ENCODE results near the gene UBE2J2. TPM values are rescaled to one million over a fixed set of nuclear protein-coding genes. Genes with fewer than 3 reads are reported as not detected.

UBE2J2 gene
- total RNA-seq (2014; rRNA removed; shearing (Covaris generic)) (70.2 and 73.5 TPM in 2 replicates), polyA plus RNA-seq (2016; fragmentation: Nextera tagmentation; extraction: Ambion mirVana) (47.1 and 49.5 TPM in 2 replicates)
- long read RNA-seq, transcript UBE2J2-202 (7 exons, 1,733 nt): major isoform, 28 of 37 reads
- long read RNA-seq, partial matches to known transcripts: 2 of 37 reads
- long read RNA-seq, other reads (novel, unspliced or antisense): 2 of 37 reads

DNA sequence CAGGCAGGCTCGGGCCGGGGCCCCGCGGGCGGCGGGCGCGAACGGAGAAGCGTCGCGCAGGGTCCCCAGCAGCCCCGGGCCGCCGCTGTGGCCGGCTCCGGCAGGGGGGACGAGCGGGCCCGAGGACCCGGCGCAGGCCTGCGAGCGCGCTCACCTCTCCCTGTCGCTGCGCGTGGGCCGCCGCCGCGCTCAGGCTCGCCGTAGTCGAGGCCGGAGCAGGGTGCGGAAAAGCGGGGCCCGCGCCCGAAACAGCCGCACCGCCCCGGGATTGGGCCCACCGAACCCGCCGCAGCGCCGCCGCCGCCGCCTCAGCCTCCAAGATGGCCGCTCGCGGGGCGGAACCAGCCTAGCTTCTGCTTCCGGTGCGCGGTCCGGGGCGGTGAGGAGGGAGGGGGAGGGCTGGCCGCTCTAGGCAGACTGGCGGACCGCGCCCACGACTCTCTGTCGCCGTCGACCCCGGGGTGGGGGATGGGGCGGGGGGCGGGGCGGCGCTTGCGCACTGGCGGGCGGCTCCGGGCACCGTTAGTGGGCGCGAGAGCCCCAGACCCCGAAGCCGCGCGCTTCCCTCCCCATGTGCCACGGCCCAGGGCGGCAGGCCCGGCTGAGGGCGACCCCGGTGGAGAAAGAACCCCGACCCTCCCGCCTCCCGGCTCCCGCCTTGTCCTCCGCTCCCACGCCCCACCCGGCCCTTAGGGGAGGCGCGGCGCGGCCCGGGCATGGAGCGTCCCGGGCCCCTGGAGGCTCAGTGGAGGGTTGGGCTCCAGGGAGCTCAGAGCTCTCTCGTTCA lies at the start of gene UBE2J2:
TSS of gene UBE2J2 (minus strand) at position 343 of the 787 bp plus-strand sequence. CDS start 5,862 bp downstream, outside the sequence.
- Mint-ChIP-seq H3K9me3 (peaks cover 3% of the 10 kb centered on the region; the same call in 1 of the 3 replicates), H3K27ac (peak within 1 kb of the TSS; percentile 82), H3K36me3 (ENCODE audit: low read depth) (peaks cover 11% of the 10 kb centered on the region; the same call in 2 of the 3 replicates), H3K27me3 (ENCODE audit: insufficient read depth, low read depth, poor library complexity) (peaks cover 14% of the 10 kb centered on the region), H3K4me3 (peak within 1 kb of the TSS; percentile 88), H3K4me1 (peaks cover 25% of the 10 kb centered on the region)
- peaks cover 18% of the 10 kb centered on the region for H4K20me1 ChIP-seq (replicated peaks; ENCODE audit: insufficient read depth)
- H3K27ac ChIP-seq (ENCODE audit: low read depth): no peak within 1 kb of the TSS
- H3K9me2 ChIP-seq (ENCODE audit: insufficient read depth): no peaks in the 10 kb centered on the region
- peak within 1 kb of the TSS; percentile 90 for H3K4me3 ChIP-seq
- H3K4me1 ChIP-seq (ENCODE audit: insufficient read depth): no peaks in the 10 kb centered on the region; the same call in 1 of the 2 replicates
- ATAC-seq (peak; percentile 90), DNase-seq (ENCODE audit: low spot score) (peak; percentile 96)
- TF ChIP-seq ETS1 (IDR thresholded peaks at IDR 0.05): peak; percentile 88
- peak; percentile 46; the same call in 1 of the 2 replicates for TF ChIP-seq CREB1 (CRISPR knock-in tag; IDR thresholded peaks at IDR 0.05; ENCODE audit: low read depth)
- TF ChIP-seq POLR2AphosphoS5 (IDR thresholded peaks at IDR 0.05; ENCODE audit: low read depth): peak; percentile 72
- TF ChIP-seq STAT1 (IDR thresholded peaks at IDR 0.05; ENCODE audit: unreplicated experiment): no peak
- H2AFZ ChIP-seq: peak within 1 kb of the TSS; percentile 88
- H3K79me2 ChIP-seq (replicated peaks; ENCODE audit: insufficient read depth): peaks cover 40% of the 10 kb centered on the region
- no peaks in the 10 kb centered on the region for H3K27me3 ChIP-seq (ENCODE audit: insufficient read depth)
- H3K36me3 ChIP-seq (ENCODE audit: insufficient read depth): no peaks in the 10 kb centered on the region
- peak within 1 kb of the TSS; percentile 92 for H3K4me2 ChIP-seq
- no peaks in the 10 kb centered on the region for H3F3A ChIP-seq (replicated peaks; ENCODE audit: low read depth)

GRCh38 chr1:1322952-1323351 lies 49.3 kb upstream of the UBE2J2 start:
- Mint-ChIP-seq H3K36me3 (ENCODE audit: low read depth) (peaks cover 30% of the 10 kb centered on the region), H3K4me3 (peak overlapping the region; percentile 85), H3K27ac (no peak overlapping the region), H3K9me3 (no peaks in the 10 kb centered on the region; the same call in 2 of the 3 replicates), H3K27me3 (ENCODE audit: insufficient read depth, low read depth, poor library complexity) (peaks cover 24% of the 10 kb centered on the region), H3K4me1 (peaks cover 11% of the 10 kb centered on the region)
- Histone ChIP-seq H3K27me3 (ENCODE audit: insufficient read depth) (no peaks in the 10 kb centered on the region), H4K20me1 (replicated peaks; ENCODE audit: insufficient read depth) (peaks cover 14% of the 10 kb centered on the region), H3K4me3 (no peak overlapping the region), H3K79me2 (replicated peaks; ENCODE audit: insufficient read depth) (peaks cover 60% of the 10 kb centered on the region), H3K9me2 (ENCODE audit: insufficient read depth) (no peaks in the 10 kb centered on the region), H3K4me2 (no peak overlapping the region), H3F3A (replicated peaks; ENCODE audit: low read depth) (peaks cover 6% of the 10 kb centered on the region; the same call in 1 of the 2 replicates), H2AFZ (no peak overlapping the region), H3K4me1 (ENCODE audit: insufficient read depth) (peaks cover 2% of the 10 kb centered on the region; the same call in 1 of the 2 replicates), H3K27ac (ENCODE audit: low read depth) (no peak overlapping the region), H3K36me3 (ENCODE audit: insufficient read depth) (no peaks in the 10 kb centered on the region)
- TF ChIP-seq REST (IDR thresholded peaks at IDR 0.05; ENCODE audit: unreplicated experiment) (no peak), CTCF (conservative IDR thresholded peaks at IDR 0.05; ENCODE audit: low read depth in 2 of 2) (no peak), ETS1 (IDR thresholded peaks at IDR 0.05) (no peak)
- DNase-seq (ENCODE audit: low spot score) (no peak), ATAC-seq (no peak)

Data from GM23338 (cell line).